Measurements from ENCODE around the gene MUC5AC. TPM values are rescaled to one million over a fixed set of nuclear protein-coding genes. Genes with fewer than 3 reads are reported as not detected.

Gene MUC5AC
- total RNA-seq, 2 donors from 2014 or later, result not detected

DNA sequence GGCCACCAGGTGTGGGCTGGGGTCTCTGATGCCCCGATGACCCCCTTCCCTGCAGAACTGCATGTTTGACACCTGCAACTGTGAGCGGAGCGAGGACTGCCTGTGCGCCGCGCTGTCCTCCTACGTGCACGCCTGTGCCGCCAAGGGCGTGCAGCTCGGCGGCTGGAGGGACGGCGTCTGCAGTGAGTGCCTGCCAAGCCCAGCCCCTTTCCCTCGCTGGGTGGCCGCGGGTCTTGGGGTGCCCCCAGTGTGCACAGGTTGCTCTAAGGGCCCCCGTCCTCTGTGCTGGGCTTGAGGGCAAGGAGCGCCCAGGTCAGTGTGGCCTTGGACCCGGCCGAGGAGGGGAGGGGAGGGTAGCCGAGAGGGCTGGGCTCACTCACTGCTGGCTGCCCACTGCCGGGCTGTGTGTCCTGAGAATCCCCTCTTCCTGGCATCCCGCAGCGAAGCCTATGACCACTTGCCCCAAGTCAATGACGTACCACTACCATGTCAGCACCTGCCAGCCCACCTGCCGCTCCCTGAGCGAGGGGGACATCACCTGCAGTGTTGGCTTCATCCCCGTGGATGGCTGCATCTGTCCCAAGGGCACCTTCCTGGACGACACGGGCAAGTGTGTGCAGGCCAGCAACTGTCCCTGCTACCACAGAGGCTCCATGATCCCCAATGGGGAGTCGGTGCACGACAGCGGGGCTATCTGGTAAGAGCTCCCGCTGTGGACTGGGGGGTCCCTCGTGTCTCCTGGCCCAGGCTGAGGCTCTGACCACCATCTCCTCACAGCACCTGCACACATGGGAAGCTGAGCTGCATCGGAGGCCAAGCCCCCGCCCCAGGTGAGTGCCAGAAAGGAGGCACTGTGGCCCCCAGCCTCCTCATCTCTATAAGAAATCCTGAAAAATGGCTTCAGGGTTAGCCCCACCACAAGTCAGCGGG lies 17.0 kb downstream of the MUC5AC start:
- TF ChIP-seq CTCF (IDR thresholded peaks at IDR 0.05), result no peak
- Histone ChIP-seq H3K4me1 (no peaks in the 10 kb centered on the region), H3K27ac (no peak overlapping the region), H3K36me3 (no peaks in the 10 kb centered on the region), H3K4me3 (no peak overlapping the region), H3K9me3 (no peaks in the 10 kb centered on the region), H3K27me3 (no peaks in the 10 kb centered on the region)
- DNase-seq (ENCODE audit: low spot score), result no peak

- H3K36me3 ChIP-seq, result no peaks in the 10 kb centered on the region
- H3K27me3 ChIP-seq, result no peaks in the 10 kb centered on the region
- TF ChIP-seq CTCF (IDR thresholded peaks at IDR 0.05), result no peak
- no peak overlapping the region for H3K27ac ChIP-seq
- no peak for DNase-seq (ENCODE audit: low spot score)
- H3K4me1 ChIP-seq, result no peaks in the 10 kb centered on the region
- H3K9me3 ChIP-seq, result no peaks in the 10 kb centered on the region
- H3K4me3 ChIP-seq, result no peak overlapping the region
Observed at GRCh38 chr11:1175461-1176223, 17.9 kb downstream of the MUC5AC start.

DNA sequence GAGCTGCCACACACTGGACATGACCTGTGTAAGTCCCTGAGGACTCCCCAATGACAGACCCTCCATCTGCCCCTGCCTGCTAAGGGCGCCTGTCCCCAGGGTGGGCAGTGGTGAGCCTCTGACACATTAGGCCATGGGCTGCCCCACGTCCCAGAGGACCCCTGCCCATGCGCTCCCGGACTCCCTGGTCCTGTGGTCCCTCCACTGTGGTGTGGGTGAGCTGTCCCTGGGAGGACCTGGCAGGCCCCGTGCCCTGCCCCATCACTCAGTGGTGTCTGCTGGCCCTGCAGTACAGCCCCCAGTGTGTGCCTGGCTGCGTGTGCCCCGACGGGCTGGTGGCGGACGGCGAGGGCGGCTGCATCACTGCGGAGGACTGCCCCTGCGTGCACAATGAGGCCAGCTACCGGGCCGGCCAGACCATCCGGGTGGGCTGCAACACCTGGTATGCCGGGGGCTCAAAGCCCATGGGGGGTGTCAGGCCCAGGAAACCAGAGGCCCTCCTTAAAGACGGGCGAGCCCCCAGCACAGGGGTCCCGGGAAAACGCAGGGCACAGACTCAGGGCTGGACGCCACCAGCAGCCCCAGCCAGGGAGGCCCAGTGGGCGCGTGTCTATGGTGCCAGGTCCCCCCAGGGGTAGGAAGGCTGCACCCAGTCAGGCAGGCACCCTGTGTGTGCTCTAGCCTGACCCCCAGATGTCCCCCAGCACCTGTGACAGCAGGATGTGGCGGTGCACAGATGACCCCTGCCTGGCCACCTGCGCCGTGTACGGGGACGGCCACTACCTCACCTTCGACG lies 18.7 kb downstream of the MUC5AC start:
- Histone ChIP-seq H3K36me3 (no peaks in the 10 kb centered on the region), H3K27ac (no peak overlapping the region), H3K4me3 (no peak overlapping the region), H3K9me3 (no peaks in the 10 kb centered on the region), H3K4me1 (no peaks in the 10 kb centered on the region), H3K27me3 (no peaks in the 10 kb centered on the region)
- TF ChIP-seq CTCF (IDR thresholded peaks at IDR 0.05), result no peak
- no peak for DNase-seq (ENCODE audit: low spot score)

DNA sequence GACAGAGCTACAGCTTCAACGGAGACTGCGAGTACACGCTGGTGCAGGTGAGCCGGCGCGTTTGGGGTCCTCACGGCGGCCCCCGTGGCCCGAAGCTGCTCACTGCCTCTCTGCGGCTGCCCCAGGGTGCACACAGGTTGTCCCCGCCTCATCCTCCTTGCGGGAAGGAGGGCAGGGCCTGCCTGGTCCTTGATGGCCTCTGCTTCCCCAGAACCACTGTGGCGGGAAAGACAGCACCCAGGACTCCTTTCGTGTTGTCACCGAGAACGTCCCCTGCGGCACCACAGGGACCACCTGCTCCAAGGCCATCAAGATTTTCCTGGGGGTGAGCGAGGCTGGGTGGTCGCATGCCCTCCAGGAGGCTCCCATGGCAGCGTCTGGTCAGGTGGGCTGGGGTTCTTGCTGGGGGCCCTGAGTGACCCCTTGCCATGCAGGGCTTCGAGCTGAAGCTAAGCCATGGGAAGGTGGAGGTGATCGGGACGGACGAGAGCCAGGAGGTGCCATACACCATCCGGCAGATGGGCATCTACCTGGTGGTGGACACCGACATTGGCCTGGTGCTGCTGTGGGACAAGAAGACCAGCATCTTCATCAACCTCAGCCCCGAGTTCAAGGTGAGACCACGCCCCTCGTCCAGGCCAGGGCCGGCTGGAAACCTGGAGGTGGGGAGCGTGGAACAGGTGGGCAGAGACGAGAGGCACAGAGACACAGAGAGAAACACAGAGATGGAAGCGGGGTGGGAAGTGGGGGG lies 19.4 kb downstream of the MUC5AC start:
- no peaks in the 10 kb centered on the region for H3K4me1 ChIP-seq
- no peak for TF ChIP-seq CTCF (IDR thresholded peaks at IDR 0.05)
- H3K9me3 ChIP-seq, result no peaks in the 10 kb centered on the region
- H3K4me3 ChIP-seq, result no peak overlapping the region
- no peaks in the 10 kb centered on the region for H3K27me3 ChIP-seq
- no peaks in the 10 kb centered on the region for H3K36me3 ChIP-seq
- DNase-seq (ENCODE audit: low spot score), result no peak
- H3K27ac ChIP-seq, result no peak overlapping the region

DNA sequence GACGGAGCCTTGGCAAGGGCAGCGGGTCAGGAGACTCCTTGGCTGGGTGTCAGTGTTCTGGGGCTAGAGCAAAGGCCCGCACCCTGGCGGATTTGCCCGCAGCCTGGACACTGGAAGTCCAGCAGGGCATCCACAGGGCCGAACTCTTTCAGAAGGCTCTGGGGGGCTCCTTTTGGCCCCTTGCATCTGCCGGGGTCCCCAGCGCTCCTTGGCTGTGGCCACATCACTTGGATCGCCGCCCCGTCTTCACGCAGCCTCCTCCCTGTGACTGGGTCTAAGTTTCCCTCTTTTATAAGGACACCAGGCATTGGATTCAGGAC lies 20.0 kb downstream of the MUC5AC start:
- Histone ChIP-seq H3K9me3 (no peaks in the 10 kb centered on the region), H3K4me1 (no peaks in the 10 kb centered on the region), H3K36me3 (no peaks in the 10 kb centered on the region), H3K27me3 (no peaks in the 10 kb centered on the region), H3K4me3 (no peak overlapping the region), H3K27ac (no peak overlapping the region)
- TF ChIP-seq CTCF (IDR thresholded peaks at IDR 0.05), result no peak
- DNase-seq (ENCODE audit: low spot score), result no peak

All from right atrium auricular region (tissue), 2 donors.